ENCODE data around the gene DBN1. TPM values are rescaled to one million over a fixed set of nuclear protein-coding genes. Genes with fewer than 3 reads are reported as not detected.
"Not testable (repeated sequence)": the region's sequence is repeated elsewhere in the genome, so short reads cannot be mapped to it uniquely, and the experiment has no call there.

The DBN1 gene
- total RNA-seq, 8 experiments from 2014 or later, result 70.8 to 406 (median 136) TPM

GRCh38 chr5:177427919-177428573, 45.4 kb downstream of the DBN1 start:
- 23 to 100% (median 80%) methylated on average over 1 to 4 of the region's 11 CpGs; no CpG with 5 or more reads in 5 of the 10 experiments for WGBS, 10 experiments
- Histone ChIP-seq H3K4me1 (replicated peaks in 1 of 2) (peaks cover 8 to 20% of the 10 kb centered on the region in 2 donors), H3K4me3 (peak overlapping the region in 1 of 5 donors; percentile 80), H3K27ac (no peak overlapping the region)
- in situ Hi-C loops (cut with MboI; ENCODE audit: low pct_unique_long_range_greater_than_20kb in 2 of 9, low sequenced_read_pairs in 9 of 9, unreplicated experiment in 9 of 9), result no loop called here
- ATAC-seq (replicated peaks in 6 of 8), result no peak

GRCh38 chr5:177427211-177427822, 46.1 kb downstream of the DBN1 start:
- no peak for ATAC-seq (replicated peaks in 6 of 8)
- in situ Hi-C loops (cut with MboI; ENCODE audit: low pct_unique_long_range_greater_than_20kb in 2 of 9, low sequenced_read_pairs in 9 of 9, unreplicated experiment in 9 of 9), result no loop called here
- Histone ChIP-seq H3K27ac (peak overlapping the region in 1 of 2 donors; percentile 74), H3K4me3 (peak overlapping the region; percentile 49 to 85 (median 75)), H3K4me1 (replicated peaks in 1 of 2) (peaks cover 8 to 20% of the 10 kb centered on the region in 2 donors)
- whole genome bisulfite sequencing, 10 experiments, result 0 to 24% (median 0%) methylated on average over 2 to 4 of the region's 11 CpGs; no CpG with 5 or more reads in 5 of the 10 experiments

- H3K4me3 ChIP-seq, result peak within 1 kb of the TSS; percentile 72 to 85 (median 78)
- peak within 1 kb of the TSS; percentile 85 to 92 for H3K27ac ChIP-seq
- in situ Hi-C loops (cut with MboI; ENCODE audit: low pct_unique_long_range_greater_than_20kb in 2 of 9, low sequenced_read_pairs in 9 of 9, unreplicated experiment in 9 of 9), result no loop called here
- ATAC-seq (replicated peaks in 6 of 8), result peak; percentile 6 to 24 (median 12)
- WGBS, 10 experiments, result 0 to 1% (median 0%) methylated on average over 2 to 27 of the region's 82 CpGs; no CpG with 5 or more reads in 7 of the 10 experiments
- H3K4me1 ChIP-seq (replicated peaks in 1 of 2), result peaks cover 8 to 20% of the 10 kb centered on the region in 2 donors
Observed at GRCh38 chr5:177426566-177427210, 46.7 kb downstream of the DBN1 start, which contains the start of gene GRK6. GRK6 (plus strand) TSS chr5:177426676; CDS start chr5:177426846, 170 bp downstream.

- Histone ChIP-seq H3K27ac (peak overlapping the region; percentile 85 to 92), H3K4me1 (replicated peaks in 1 of 2) (peaks cover 8 to 23% of the 10 kb centered on the region in 2 donors), H3K4me3 (peak overlapping the region; percentile 44 to 80 (median 53))
- ATAC-seq (replicated peaks in 6 of 8), result peak; percentile 80 to 95 (median 94)
- 0 to 5% (median 0%) methylated on average over 1 to 17 of the region's 52 CpGs; no CpG with 5 or more reads in 5 of the 10 experiments for WGBS, 10 experiments
- in situ Hi-C loops (cut with MboI; ENCODE audit: low pct_unique_long_range_greater_than_20kb in 2 of 9, low sequenced_read_pairs in 9 of 9, unreplicated experiment in 9 of 9), result no loop called here
Observed at GRCh38 chr5:177425801-177426565, 47.5 kb downstream of the DBN1 start.

- 37 to 95% (median 61%) methylated on average over 1 to 11 of the region's 13 CpGs; no CpG with 5 or more reads in 1 of the 10 experiments for WGBS, 10 experiments
- in situ Hi-C loops (cut with MboI; ENCODE audit: low pct_unique_long_range_greater_than_20kb in 2 of 9, low sequenced_read_pairs in 9 of 9, unreplicated experiment in 9 of 9), result no loop called here
- ATAC-seq (replicated peaks in 6 of 8), result no peak
- peak overlapping the region; percentile 85 to 92 for H3K27ac ChIP-seq
- peak overlapping the region; percentile 44 to 78 (median 49) for H3K4me3 ChIP-seq
- peaks cover 8 to 23% of the 10 kb centered on the region in 2 donors for H3K4me1 ChIP-seq (replicated peaks in 1 of 2)
Observed at GRCh38 chr5:177425196-177425800, 48.1 kb downstream of the DBN1 start.

- Histone ChIP-seq H3K4me3 (no peak overlapping the region), H3K4me1 (replicated peaks in 1 of 2) (peaks cover 8 to 14% of the 10 kb centered on the region in 2 donors), H3K27ac (no peak overlapping the region)
- in situ Hi-C loops (cut with MboI; ENCODE audit: low pct_unique_long_range_greater_than_20kb in 2 of 9, low sequenced_read_pairs in 9 of 9, unreplicated experiment in 9 of 9), result no loop called here
- WGBS, 10 experiments, result 0 to 80% (median 67%) methylated on average over 1 to 2 of the region's 2 CpGs; no CpG with 5 or more reads in 4 of the 10 experiments
- ATAC-seq (replicated peaks in 6 of 8), result no peak
Observed at GRCh38 chr5:177423671-177424070, 49.8 kb downstream of the DBN1 start.

GRCh38 chr5:177421062-177421798, 52.2 kb downstream of the DBN1 start:
- peaks cover 2 to 9% of the 10 kb centered on the region in 2 donors for H3K4me1 ChIP-seq (replicated peaks in 1 of 2)
- peak in 3 of 8 experiments; percentile 5 to 22 (median 20) for ATAC-seq (replicated peaks in 6 of 8)
- WGBS, 10 experiments, result 0 to 90% (median 78%) methylated on average over 1 to 5 of the region's 6 CpGs; no CpG with 5 or more reads in 1 of the 10 experiments
- H3K4me3 ChIP-seq, result no peak overlapping the region
- in situ Hi-C loops (cut with MboI; ENCODE audit: low pct_unique_long_range_greater_than_20kb in 2 of 9, low sequenced_read_pairs in 9 of 9, unreplicated experiment in 9 of 9), result no loop called here
- H3K27ac ChIP-seq, result peak overlapping the region in 1 of 2 donors; percentile 12

- H3K27ac ChIP-seq; H3K4me3 ChIP-seq; in situ Hi-C loops (cut with MboI; ENCODE audit: low pct_unique_long_range_greater_than_20kb in 2 of 9, low sequenced_read_pairs in 9 of 9, unreplicated experiment in 9 of 9); ATAC-seq (replicated peaks in 6 of 8); H3K4me1 ChIP-seq (replicated peaks in 1 of 2): not testable (repeated sequence)
- WGBS, 10 experiments, result 89 to 100% (median 90%) methylated on average over 1 to 4 of the region's 7 CpGs; no CpG with 5 or more reads in 7 of the 10 experiments
Observed at GRCh38 chr5:177420472-177420871, 53.0 kb downstream of the DBN1 start.

- ATAC-seq (replicated peaks in 6 of 8), result no peak
- WGBS, 10 experiments, result 75 to 100% (median 100%) methylated on average over 1 to 3 of the region's 3 CpGs; no CpG with 5 or more reads in 3 of the 10 experiments
- Histone ChIP-seq H3K4me3 (no peak overlapping the region), H3K4me1 (replicated peaks in 1 of 2) (peaks cover 0 to 4% of the 10 kb centered on the region in 2 donors), H3K27ac (no peak overlapping the region)
- in situ Hi-C loops (cut with MboI; ENCODE audit: low pct_unique_long_range_greater_than_20kb in 2 of 9, low sequenced_read_pairs in 9 of 9, unreplicated experiment in 9 of 9), result no loop called here
Observed at GRCh38 chr5:177419046-177419445, 54.4 kb downstream of the DBN1 start.

GRCh38 chr5:177417081-177417480, 56.4 kb downstream of the DBN1 start:
- H3K4me1 ChIP-seq (replicated peaks in 1 of 2); H3K27ac ChIP-seq; in situ Hi-C loops (cut with MboI; ENCODE audit: low pct_unique_long_range_greater_than_20kb in 2 of 9, low sequenced_read_pairs in 9 of 9, unreplicated experiment in 9 of 9); ATAC-seq (replicated peaks in 6 of 8); H3K4me3 ChIP-seq: not testable (repeated sequence)
- WGBS, 10 experiments, result 50 to 100% (median 92%) methylated on average over 1 to 4 of the region's 6 CpGs; no CpG with 5 or more reads in 2 of the 10 experiments

GRCh38 chr5:177414481-177414880, 59.0 kb downstream of the DBN1 start:
- no peak overlapping the region for H3K4me3 ChIP-seq
- H3K27ac ChIP-seq, result no peak overlapping the region
- in situ Hi-C loops (cut with MboI; ENCODE audit: low pct_unique_long_range_greater_than_20kb in 2 of 9, low sequenced_read_pairs in 9 of 9, unreplicated experiment in 9 of 9), result no loop called here
- 60 to 100% (median 93%) methylated on average over 1 to 3 of the region's 3 CpGs; no CpG with 5 or more reads in 2 of the 10 experiments for WGBS, 10 experiments
- ATAC-seq (replicated peaks in 6 of 8), result no peak
- H3K4me1 ChIP-seq (replicated peaks in 1 of 2), result no peaks in the 10 kb centered on the region
